HepG2 (cell line): ENCODE data around the gene SPAG9.

Experiments
- ARHGAP35 ChIP-seq: sonication (generic); formaldehyde crosslinking; IDR thresholded peaks from 2 replicates; pipeline ENCODE4 v1.9.0; 2022; ENCODE audit warnings: mild to moderate bottlenecking, inconsistent platforms, moderate library complexity, missing genetic modification reagents, borderline replicate concordance
- CTCF ChIP-seq: sonication (generic); formaldehyde crosslinking; IDR thresholded peaks from 2 replicates; pipeline ENCODE4 v1.5.0; 2020; ENCODE audit warnings: mild to moderate bottlenecking, missing genetic modification reagents, moderate library complexity

GRCh38 chr17:51057534-51057933, 63.1 kb downstream of the SPAG9 start:
- no peak for TF ChIP-seq ARHGAP35 (CRISPR knock-in tag)
- no peak for TF ChIP-seq CTCF (CRISPR knock-in tag)
